ENCODE measurements around the gene ACSL4.
"Not testable (repeated sequence)": the region's sequence is repeated elsewhere in the genome, so short reads cannot be mapped to it uniquely, and the experiment has no call there.

The ACSL4 gene

GRCh38 chrX:109732807-109733612, at the start of gene ACSL4:
Gene ACSL4, minus strand, starts transcription at chrX:109733257. Its CDS starts 49,894 bp downstream, at chrX:109683363.
- DNase-seq (ENCODE audit: low read depth, low spot score): peak; percentile 94

GRCh38 chrX:109777749-109778148, 44.7 kb upstream of the ACSL4 start:
- DNase-seq (ENCODE audit: low read depth, low spot score): no peak

DNA sequence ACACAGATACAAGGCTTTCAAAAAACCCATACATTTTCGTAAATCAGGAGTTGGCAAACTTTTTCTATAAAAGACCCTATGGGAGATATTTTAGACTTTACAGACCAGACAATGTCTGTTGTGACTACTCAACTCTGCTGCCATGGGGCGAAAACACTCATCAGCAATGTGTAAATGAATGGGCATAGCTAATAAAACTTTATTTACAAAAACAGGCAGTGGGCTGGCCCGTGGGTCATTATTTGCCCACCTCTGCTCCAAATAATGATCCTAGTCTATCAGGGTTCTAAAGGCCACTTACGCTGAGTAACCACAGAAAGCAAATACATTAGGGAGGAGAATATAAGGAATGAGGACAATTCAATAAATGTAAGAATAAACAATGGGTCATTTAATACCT, 43.9 kb upstream of the ACSL4 start:
- no peak for DNase-seq (ENCODE audit: low read depth, low spot score)

- DNase-seq (ENCODE audit: low read depth, low spot score): no peak
Measured at GRCh38 chrX:109776432-109776831, 43.4 kb upstream of the ACSL4 start.

- no peak for DNase-seq (ENCODE audit: low read depth, low spot score)
Measured at GRCh38 chrX:109775386-109775785, 42.3 kb upstream of the ACSL4 start.

- peak; percentile 7 for DNase-seq (ENCODE audit: low read depth, low spot score)
Measured at GRCh38 chrX:109774706-109775105, 41.6 kb upstream of the ACSL4 start.

DNA sequence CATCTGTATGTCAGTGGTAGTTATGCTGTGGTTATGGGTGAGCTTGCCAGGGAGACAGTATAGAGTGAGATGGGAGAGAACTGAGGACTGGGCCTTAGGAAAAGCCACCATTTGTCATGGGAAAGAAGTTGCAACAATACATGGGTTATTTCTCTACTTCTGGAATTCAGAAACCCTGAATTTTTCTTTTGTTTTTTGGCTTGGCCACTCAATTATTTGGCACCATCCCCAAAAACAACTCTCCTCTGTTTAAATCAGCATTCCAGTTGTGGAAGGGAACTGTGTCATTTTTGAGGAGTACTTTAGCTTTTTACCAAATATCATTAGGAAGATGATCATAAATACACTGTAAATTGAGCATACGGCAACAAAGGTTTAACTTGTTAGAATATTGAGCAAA, 41.1 kb upstream of the ACSL4 start:
- no peak for DNase-seq (ENCODE audit: low read depth, low spot score)

DNA sequence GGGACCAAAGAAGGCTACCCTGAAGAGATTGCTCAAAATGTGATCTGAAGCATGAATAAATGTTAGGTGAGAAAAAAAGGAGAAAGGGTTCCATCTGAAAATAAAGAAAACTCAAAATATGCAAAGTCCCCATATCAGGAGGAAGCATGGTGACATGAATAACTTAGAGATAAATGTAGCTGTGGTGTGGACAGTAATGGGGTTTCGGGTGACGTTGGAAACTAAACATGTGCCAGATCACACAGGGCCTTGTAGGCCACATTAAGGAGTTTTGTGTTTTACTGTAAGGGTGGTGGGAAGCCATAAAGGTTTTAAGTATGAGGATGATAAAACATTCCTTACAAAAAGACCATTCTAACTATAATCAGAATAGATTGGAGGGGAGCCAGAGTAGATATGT, 40.3 kb upstream of the ACSL4 start:
- DNase-seq (ENCODE audit: low read depth, low spot score): no peak

DNA sequence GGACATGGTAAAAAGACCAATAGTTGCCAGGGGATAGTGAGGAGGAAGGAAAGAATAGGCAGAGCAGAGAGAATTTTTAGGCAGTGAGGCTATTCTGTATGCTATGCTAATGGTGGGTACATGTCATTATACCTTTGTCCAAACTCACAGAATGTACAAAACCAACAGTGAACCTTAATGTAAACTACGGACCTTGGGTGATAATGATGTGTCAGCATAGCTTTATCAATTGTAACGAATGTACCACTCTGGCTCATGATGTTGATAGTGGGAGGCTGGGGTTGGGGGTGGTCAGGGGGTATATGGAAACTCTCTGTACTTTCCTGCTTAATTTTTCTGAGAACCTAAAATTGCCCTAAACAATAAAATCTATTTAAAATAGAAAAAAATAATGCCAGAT, 37.7 kb upstream of the ACSL4 start:
- no peak for DNase-seq (ENCODE audit: low read depth, low spot score)

GRCh38 chrX:109760922-109761250, 27.8 kb upstream of the ACSL4 start:
- no peak for DNase-seq (ENCODE audit: low read depth, low spot score)

GRCh38 chrX:109760209-109760921, 27.3 kb upstream of the ACSL4 start:
- peak; percentile 4 for DNase-seq (ENCODE audit: low read depth, low spot score)

GRCh38 chrX:109753256-109753655, 20.2 kb upstream of the ACSL4 start:
- no peak for DNase-seq (ENCODE audit: low read depth, low spot score)

DNA sequence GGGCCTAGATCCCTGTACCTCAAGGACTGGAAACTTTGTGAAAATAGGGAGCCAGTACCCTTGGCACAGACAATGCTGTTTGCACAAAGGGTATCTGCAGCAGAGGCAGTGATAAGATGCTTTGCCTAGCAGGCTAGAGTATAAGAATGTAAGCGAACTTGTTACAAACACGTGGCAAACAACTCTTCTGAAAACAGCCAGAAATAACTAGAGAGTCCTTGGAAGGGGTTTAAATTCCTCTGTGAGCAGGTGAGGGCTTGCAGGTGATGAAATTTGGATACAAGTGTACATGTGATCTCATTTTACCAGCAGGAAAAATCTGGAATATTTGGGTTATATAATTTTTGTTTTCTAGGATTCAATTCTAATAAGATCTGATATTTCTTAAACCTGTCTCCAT, 18.6 kb upstream of the ACSL4 start:
- no peak for DNase-seq (ENCODE audit: low read depth, low spot score)

GRCh38 chrX:109749207-109749606, 16.1 kb upstream of the ACSL4 start:
- DNase-seq (ENCODE audit: low read depth, low spot score): no peak

- DNase-seq (ENCODE audit: low read depth, low spot score): no peak
Measured at GRCh38 chrX:109747681-109748080, 14.6 kb upstream of the ACSL4 start.

DNA sequence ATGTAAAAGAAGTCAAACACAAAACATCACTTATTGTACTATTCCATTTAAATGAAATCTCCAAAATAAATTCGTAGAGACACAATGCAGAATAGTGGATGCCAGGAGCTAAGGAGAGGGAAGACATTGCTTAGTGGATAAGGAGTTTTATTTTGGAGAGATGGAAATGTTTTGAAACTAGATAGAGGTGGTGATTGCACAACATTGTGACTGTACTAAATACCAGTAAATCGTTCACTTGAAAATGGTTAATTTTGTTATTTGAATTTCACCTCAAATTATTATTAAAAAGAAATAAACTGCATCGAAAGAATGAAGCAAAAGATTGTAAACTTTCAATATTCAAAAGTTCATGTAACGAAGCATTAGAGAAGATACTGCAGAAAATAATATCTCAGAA, 9.7 kb upstream of the ACSL4 start:
- DNase-seq (ENCODE audit: low read depth, low spot score): no peak

- DNase-seq (ENCODE audit: low read depth, low spot score): not testable (repeated sequence)
Measured at GRCh38 chrX:109740896-109741295, 7.8 kb upstream of the ACSL4 start.

- no peak for DNase-seq (ENCODE audit: low read depth, low spot score)
Measured at GRCh38 chrX:109740433-109740809, 7.4 kb upstream of the ACSL4 start.

DNA sequence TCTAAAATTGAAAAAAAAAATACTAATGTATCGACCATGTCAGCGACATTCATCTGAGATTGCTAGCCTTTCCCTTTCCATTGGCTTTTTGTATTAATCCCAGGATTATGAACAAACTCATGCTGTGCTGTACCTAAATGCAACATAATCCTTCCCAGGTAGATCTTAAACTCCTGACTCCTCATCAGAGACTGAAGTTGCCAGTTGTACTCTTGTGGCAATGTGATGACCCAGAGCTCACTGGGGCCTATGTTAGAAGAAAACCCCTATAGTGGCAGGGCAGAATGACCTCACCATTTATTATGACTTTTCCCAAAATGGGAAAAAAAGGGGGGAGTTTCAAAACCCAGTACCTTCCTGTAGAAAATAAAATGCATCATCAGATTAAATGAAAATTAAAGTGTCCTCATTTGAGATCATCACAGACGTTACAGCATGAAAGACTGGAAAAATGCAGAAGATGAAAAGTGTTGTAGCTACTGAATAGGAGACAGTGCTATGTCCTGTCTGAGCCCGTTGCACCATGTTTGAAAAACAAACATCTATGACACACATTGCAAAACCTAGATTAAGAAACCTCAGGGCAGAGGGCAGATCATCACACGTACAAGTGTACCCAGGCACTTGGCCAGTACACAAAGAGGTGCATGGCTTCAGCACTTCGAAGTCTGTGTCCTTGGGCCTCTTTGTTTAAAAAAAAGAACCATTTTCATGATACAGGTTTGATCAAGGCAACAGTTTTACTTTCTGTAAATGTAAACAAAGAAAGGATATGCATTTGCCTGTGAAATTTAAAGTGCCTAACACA, 6.8 kb upstream of the ACSL4 start:
- no peak for DNase-seq (ENCODE audit: low read depth, low spot score)

GRCh38 chrX:109735202-109735744, 2.2 kb upstream of the ACSL4 start:
- no peak for DNase-seq (ENCODE audit: low read depth, low spot score)

- no peak for DNase-seq (ENCODE audit: low read depth, low spot score)
Measured at GRCh38 chrX:109733613-109734083, 591 bp upstream of the ACSL4 start.
